Endothelial cell of umbilical vein (primary cell): ENCODE measurements around the gene ZNF124. TPM values are rescaled to one million over a fixed set of nuclear protein-coding genes. Genes with fewer than 3 reads are reported as not detected.

Experiments used
- BruUV-seq: library from RNA; stranded (reverse); fragments of 400-500 nt; replicated peaks from 2 replicates; lab custom pipeline; 2021; lab: Mats Ljungman, UMichigan
- CTCF ChIA-PET: fragments of 300-600, 350-600 bp; sonication (Branson Sonifier 250); formaldehyde crosslinking; loops from one replicate; lab custom pipeline; 2021; ENCODE audit warnings: antibody characterized with exemption, inconsistent platforms; lab: Charles Lee
- POLR2A ChIA-PET: fragments of 300-600, 350-600 bp; sonication (Branson Sonifier 250); formaldehyde crosslinking; loops from one replicate; lab custom pipeline; 2021; ENCODE audit warnings: antibody characterized with exemption, inconsistent platforms; lab: Charles Lee
- DNase-seq: peaks from one replicate; pipeline ENCODE4 v3.0.0-alpha.2; 2011; ENCODE audit warnings: low read depth, low spot score
- FAIRE-seq: peaks from 2 replicates; lab custom pipeline; 2011; peaks lifted over from hg19 to GRCh38; lab: Jason Lieb, UNC
- H2AFZ ChIP-seq: 2 replicates; pipeline ENCODE4 v1.6.0; 2012; ENCODE audit warnings: low read depth, low read length, control low read depth, inconsistent platforms
- H3K27ac ChIP-seq: 2 replicates; pipeline ENCODE4 v1.5.1; 2011; ENCODE audit warnings: low read depth, mild to moderate bottlenecking, control low read depth, low read length, moderate library complexity; ENCODE audit not compliant: insufficient read depth
- H3K27me3 ChIP-seq, 2 experiments: 2 replicates each; pipeline versions ENCODE4 v1.6.0 to v1.6.1; 2011; ENCODE audit warnings: low read length in 2 of 2, mixed read lengths in 1 of 2; ENCODE audit not compliant: control insufficient read depth in 2 of 2, insufficient read depth in 2 of 2
- H3K36me3 ChIP-seq, 2 experiments: 2 replicates in 1 of 2; 3 replicates in 1 of 2; pipeline ENCODE4 v1.5.1; 2011; ENCODE audit warnings: low read length in 2 of 2, mild to moderate bottlenecking in 1 of 2, moderate library complexity in 1 of 2; ENCODE audit not compliant: control insufficient read depth in 2 of 2, insufficient read depth in 2 of 2; ENCODE audit errors: extremely low read depth in 1 of 2
- H3K4me1 ChIP-seq: 3 replicates; pipeline ENCODE4 v1.5.1; 2011; ENCODE audit warnings: mild to moderate bottlenecking, low read length; ENCODE audit not compliant: control insufficient read depth, insufficient read depth; ENCODE audit errors: extremely low read depth
- H3K4me2 ChIP-seq: 2 replicates; pipeline ENCODE4 v1.6.1; 2011; ENCODE audit warnings: low read length, control low read depth, mixed read lengths; ENCODE audit not compliant: insufficient read depth
- H3K4me3 ChIP-seq, 3 experiments: fragments of 200-600 bp in 1 of 3; sonication (generic), shearing (Covaris generic) in 1 of 3; replicated peaks in 1 of 3; 2 replicates each; pipeline ENCODE4 v1.5.1; 2011 to 2016; ENCODE audit warnings: control low read depth in 3 of 3, low read length in 3 of 3, mild to moderate bottlenecking in 2 of 3, inconsistent platforms in 1 of 3, low read depth in 1 of 3, moderate library complexity in 1 of 3; ENCODE audit not compliant: insufficient read depth in 1 of 3
- H3K79me2 ChIP-seq: 2 replicates; pipeline ENCODE4 v1.6.0; 2012; ENCODE audit warnings: low read length, inconsistent platforms; ENCODE audit not compliant: control insufficient read depth, insufficient read depth
- H3K9ac ChIP-seq: replicated peaks from 2 replicates; pipeline ENCODE3; 2011; ENCODE audit warnings: low read length, control low read depth; ENCODE audit not compliant: insufficient read depth; ENCODE audit errors: extremely low read depth
- H3K9me1 ChIP-seq: replicated peaks from 3 replicates; pipeline ENCODE4 v1.6.0; 2011; ENCODE audit warnings: mild to moderate bottlenecking, low read length; ENCODE audit not compliant: control insufficient read depth, insufficient read depth; ENCODE audit errors: extremely low read depth
- H3K9me3 ChIP-seq: replicated peaks from 2 replicates; pipeline ENCODE4 v1.5.1; 2012; ENCODE audit warnings: low read length, inconsistent platforms; ENCODE audit not compliant: control insufficient read depth, insufficient read depth
- H4K20me1 ChIP-seq: replicated peaks from 2 replicates; pipeline ENCODE3; 2011; ENCODE audit warnings: mild to moderate bottlenecking, low read length; ENCODE audit not compliant: control insufficient read depth, insufficient read depth; ENCODE audit errors: extremely low read depth
- CTCF ChIP-seq, 2 donors: IDR thresholded peaks; 1 replicate in 1 of 2; 2 replicates in 1 of 2; pipeline ENCODE4 v1.5.1; 2011; ENCODE audit warnings: low read length in 2 of 2, mild to moderate bottlenecking in 2 of 2, moderate library complexity in 2 of 2, control low read depth in 1 of 2, inconsistent platforms in 1 of 2, low read depth in 1 of 2; ENCODE audit not compliant: insufficient read depth in 1 of 2; ENCODE audit errors: extremely low read depth in 1 of 2
- EZH2 ChIP-seq: IDR thresholded peaks from 2 replicates; pipeline ENCODE4 v1.6.1; 2012; ENCODE audit warnings: borderline replicate concordance, low read depth, mild to moderate bottlenecking, moderate library complexity, low read length, inconsistent platforms; ENCODE audit not compliant: severe bottlenecking
- FOS ChIP-seq: IDR thresholded peaks from 2 replicates; pipeline ENCODE4 v1.6.1; 2011; ENCODE audit warnings: mild to moderate bottlenecking, low read length, moderate library complexity, borderline replicate concordance; ENCODE audit not compliant: insufficient read depth
- GATA2 ChIP-seq: IDR thresholded peaks from 2 replicates; pipeline ENCODE4 v1.7.0; 2011; ENCODE audit warnings: low read depth, mild to moderate bottlenecking, moderate library complexity, mixed read lengths, low read length; ENCODE audit not compliant: insufficient read length, insufficient read depth
- JUN ChIP-seq: IDR thresholded peaks from 2 replicates; pipeline ENCODE4 v1.6.1; 2011; ENCODE audit warnings: borderline replicate concordance, low read depth; ENCODE audit not compliant: insufficient read length, insufficient read depth
- MAX ChIP-seq: IDR thresholded peaks from 2 replicates; pipeline ENCODE4 v1.6.1; 2011; ENCODE audit not compliant: insufficient read depth, insufficient read length
- MYC ChIP-seq: IDR thresholded peaks from one replicate; pipeline ENCODE4 v1.6.1; 2011; ENCODE audit warnings: mild to moderate bottlenecking, low read depth, low read length
- POLR2A ChIP-seq: IDR thresholded peaks from 2 replicates; pipeline ENCODE4 v1.6.1; 2012; ENCODE audit warnings: low read depth, mild to moderate bottlenecking, control low read depth, low read length
- POLR2AphosphoS5 ChIP-seq: IDR thresholded peaks from 2 replicates; pipeline ENCODE4 v1.6.1; 2012; ENCODE audit warnings: low read depth, mild to moderate bottlenecking, control low read depth, low read length, moderate library complexity; ENCODE audit not compliant: insufficient read depth
- dilution Hi-C: fragments of 300-500 bp; cut with MboI; formaldehyde crosslinking; loops from one replicate; pipeline ENCODE4 v1.15.0; 2019; ENCODE audit warnings: low sequenced_read_pairs; ENCODE audit not compliant: extremely low pct_ligation_motif_present
- intact Hi-C: fragments of 100-400 bp; cut with micrococcal nuclease; formaldehyde crosslinking; loops from one replicate; pipeline ENCODE4 v1.10.0; 2022
- polyA plus RNA-seq, 4 experiments: library from polyadenylated mRNA; depleted of rRNA in 3 of 4; stranded (reverse) in 3 of 4; unstranded in 1 of 4; fragments of >200 nt; gene quantifications; 2 replicates each; pipeline versions ENCODE4 v1.2.1 to v1.2.3, GENCODE V29; 2011 to 2012; ENCODE audit warnings: missing spikeins in 1 of 4
- total RNA-seq: library from RNA; stranded (reverse); gene quantifications from 2 replicates; pipeline ENCODE4 v1.2.3, GENCODE V29; 2021

Gene ZNF124
- total and polyA plus RNA-seq, 2 donors (not counting 3 experiments of a cell fraction or from before 2014, with no cell fraction given), result 3.5 to 25.6 TPM

GRCh38 chr1:247114351-247115140 is 57.3 kb downstream of the ZNF124 start:
- intact Hi-C loops, result no loop called here
- Histone ChIP-seq H3K27ac (no peak overlapping the region), H3K36me3 (no peaks in the 10 kb centered on the region), H3K9me1 (no peaks in the 10 kb centered on the region), H4K20me1 (no peaks in the 10 kb centered on the region), H3K9ac (no peak overlapping the region), H3K4me1 (no peaks in the 10 kb centered on the region), H3K4me3 (no peak overlapping the region), H3K27me3 (peaks cover 0 to 8% of the 10 kb centered on the region in 2 experiments), H3K4me2 (no peak overlapping the region), H2AFZ (no peak overlapping the region), H3K79me2 (no peaks in the 10 kb centered on the region), H3K9me3 (no peaks in the 10 kb centered on the region)
- TF ChIP-seq MYC (no peak), POLR2A (no peak), POLR2AphosphoS5 (no peak), MAX (no peak), EZH2 (no peak), GATA2 (no peak), FOS (no peak), CTCF (IDR thresholded peaks at IDR 0.05; ENCODE audit: extremely low read depth in 1 of 2, insufficient read depth in 1 of 2, low read depth in 1 of 2, low read length in 2 of 2) (no peak), JUN (no peak)
- POLR2A ChIA-PET, result no interaction called here
- no peak for FAIRE-seq
- no peak for DNase-seq
- dilution Hi-C loops, result no loop called here
- CTCF ChIA-PET, result no interaction called here
- no TSS peak for BruUV-seq
